Dendritic cell treated with granulocyte-macrophage colony-stimulating factor and Interleukin-4, amounts not matched to agents 40 ng/mL and 50 ng/mL, for 4 days (primary cell): ENCODE results near the gene SERAC1.
"Not testable (repeated sequence)": the region's sequence is repeated elsewhere in the genome, so short reads cannot be mapped to it uniquely, and the experiment has no call there.

Experiments
- H3K27ac Mint-ChIP-seq: one replicate; pipeline ENCODE4 v1.8.0; 2022; ENCODE audit warnings: mild to moderate bottlenecking, mixed read lengths
- H3K27me3 Mint-ChIP-seq: one replicate; pipeline ENCODE4 v1.8.0; 2022; ENCODE audit warnings: mild to moderate bottlenecking, mixed read lengths
- H3K36me3 Mint-ChIP-seq: one replicate; pipeline ENCODE4 v1.8.0; 2022; ENCODE audit warnings: low read depth, mixed read lengths
- H3K4me1 Mint-ChIP-seq: one replicate; pipeline ENCODE4 v1.8.0; 2022; ENCODE audit warnings: low read depth, mixed read lengths
- H3K4me3 Mint-ChIP-seq: one replicate; pipeline ENCODE4 v1.8.0; 2022; ENCODE audit warnings: mild to moderate bottlenecking, moderate library complexity, mixed read lengths
- H3K9me3 Mint-ChIP-seq: one replicate; pipeline ENCODE4 v1.8.0; 2022; ENCODE audit warnings: mixed read lengths
- intact Hi-C: fragments of 100-400 bp; cut with micrococcal nuclease; formaldehyde crosslinking; loops from one replicate; pipeline ENCODE4 v1.15.0; 2022

Gene SERAC1

DNA sequence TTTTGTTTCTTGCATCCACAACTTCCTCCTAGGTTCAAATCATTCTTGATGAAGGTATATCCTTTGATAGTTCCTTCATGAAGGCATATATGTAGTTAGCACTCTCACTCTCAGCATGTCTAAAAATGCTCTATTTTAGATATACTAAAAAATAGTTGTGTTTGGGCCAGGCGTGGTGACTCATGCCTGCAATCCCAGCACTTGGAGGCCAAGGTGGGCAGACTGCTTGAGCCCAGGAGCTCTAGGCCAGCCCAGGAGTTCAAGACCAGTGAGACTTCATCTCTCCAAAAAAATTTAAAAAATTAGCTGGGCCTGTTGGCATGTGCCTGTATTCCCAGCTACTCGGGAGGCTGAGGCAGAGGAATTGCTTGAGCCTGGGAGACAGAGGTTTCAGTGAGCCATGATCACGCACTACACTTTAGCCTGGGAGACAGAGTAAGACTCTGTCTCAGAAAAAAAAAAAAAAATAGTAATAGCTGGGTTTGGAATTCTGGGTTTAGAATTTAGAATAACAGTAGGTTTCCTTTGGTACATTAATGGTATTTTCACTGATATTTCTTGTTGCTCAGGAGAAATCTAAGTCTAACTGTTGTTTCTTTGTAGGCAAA is 7.0 kb downstream of the SERAC1 start:
- intact Hi-C loops: no loop called here
- Mint-ChIP-seq H3K9me3 (no peaks in the 10 kb centered on the region), H3K36me3 (peaks cover 12% of the 10 kb centered on the region), H3K4me3 (no peak overlapping the region), H3K27ac (no peak overlapping the region), H3K27me3 (no peaks in the 10 kb centered on the region), H3K4me1 (peaks cover 51% of the 10 kb centered on the region)

DNA sequence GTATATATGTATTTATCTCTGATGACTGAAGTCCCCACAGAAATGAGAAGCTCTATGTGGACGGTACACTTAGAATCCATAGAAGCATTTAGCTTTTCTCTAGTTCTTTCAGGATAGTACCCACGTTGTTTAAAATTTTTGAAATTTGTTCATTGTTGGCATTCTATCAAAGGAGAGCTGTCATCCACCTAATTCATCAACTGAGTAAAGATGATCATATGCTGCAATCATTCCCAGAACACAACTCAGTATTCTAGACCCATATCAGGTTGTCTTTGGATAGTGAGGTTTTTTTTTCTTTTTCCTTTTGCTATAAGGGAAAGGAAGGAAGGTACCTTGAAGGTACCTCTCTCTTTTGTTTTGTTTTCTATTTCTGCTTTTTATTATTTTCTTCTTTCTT is 9.3 kb downstream of the SERAC1 start:
- Mint-ChIP-seq H3K4me1 (peaks cover 37% of the 10 kb centered on the region), H3K27me3 (no peaks in the 10 kb centered on the region), H3K27ac (peak overlapping the region; percentile 67), H3K9me3 (no peaks in the 10 kb centered on the region), H3K4me3 (no peak overlapping the region), H3K36me3 (peaks cover 26% of the 10 kb centered on the region)
- intact Hi-C loops: no loop called here

DNA sequence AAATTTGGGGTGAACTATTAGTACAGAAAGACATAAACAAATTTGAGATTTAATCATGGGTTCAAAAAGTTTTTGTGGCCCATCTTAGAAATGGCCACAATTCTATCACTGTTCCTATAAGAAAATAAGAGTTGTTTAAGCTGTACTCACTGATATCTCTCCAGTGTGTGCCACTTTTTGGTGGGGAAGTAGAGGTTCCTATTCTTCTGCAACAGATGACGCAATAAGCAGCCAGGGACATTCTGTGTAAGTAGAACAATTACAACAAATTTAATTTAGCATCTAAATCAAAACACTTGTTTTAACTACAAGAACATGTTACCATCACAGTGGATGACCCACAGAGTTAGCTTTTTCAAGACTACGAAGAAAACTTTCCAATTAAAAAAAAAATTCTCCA is 9.9 kb downstream of the SERAC1 start:
- intact Hi-C loops: no loop called here
- Mint-ChIP-seq H3K9me3 (no peaks in the 10 kb centered on the region), H3K27me3 (no peaks in the 10 kb centered on the region), H3K4me1 (peaks cover 37% of the 10 kb centered on the region), H3K36me3 (peaks cover 26% of the 10 kb centered on the region), H3K4me3 (no peak overlapping the region), H3K27ac (peak overlapping the region; percentile 67)

- intact Hi-C loops: no loop called here
- Mint-ChIP-seq H3K9me3 (no peaks in the 10 kb centered on the region), H3K27me3 (no peaks in the 10 kb centered on the region), H3K4me1 (peaks cover 31% of the 10 kb centered on the region), H3K36me3 (peaks cover 31% of the 10 kb centered on the region), H3K4me3 (no peak overlapping the region), H3K27ac (peak overlapping the region; percentile 67)
Measured at GRCh38 chr6:158157064-158157764, 10.8 kb downstream of the SERAC1 start.

DNA sequence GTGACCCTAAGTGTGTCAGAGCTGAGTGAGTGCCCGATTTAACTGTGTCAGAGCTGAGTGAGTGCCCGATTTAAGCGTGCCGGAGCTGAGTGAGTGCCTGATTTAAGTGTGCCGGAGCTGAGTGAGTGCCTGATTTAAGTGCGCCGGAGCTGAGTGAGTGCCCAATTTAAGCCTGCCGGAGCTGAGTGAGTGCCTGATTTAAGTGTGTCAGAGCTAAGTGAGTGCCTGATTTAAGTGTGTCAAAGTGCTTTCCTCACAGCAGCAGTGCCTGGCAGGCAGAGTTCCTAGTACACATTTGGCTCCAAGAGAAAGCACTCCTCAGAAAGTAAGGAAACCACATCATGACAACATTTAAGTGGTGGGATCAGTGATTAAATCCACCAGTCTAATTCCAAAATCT is 13.2 kb downstream of the SERAC1 start:
- no peaks in the 10 kb centered on the region for H3K27me3 Mint-ChIP-seq
- no peaks in the 10 kb centered on the region for H3K9me3 Mint-ChIP-seq
- no peak overlapping the region for H3K4me3 Mint-ChIP-seq
- intact Hi-C loops: no loop called here
- H3K4me1 Mint-ChIP-seq: peaks cover 18% of the 10 kb centered on the region
- H3K36me3 Mint-ChIP-seq: peaks cover 33% of the 10 kb centered on the region
- no peak overlapping the region for H3K27ac Mint-ChIP-seq

DNA sequence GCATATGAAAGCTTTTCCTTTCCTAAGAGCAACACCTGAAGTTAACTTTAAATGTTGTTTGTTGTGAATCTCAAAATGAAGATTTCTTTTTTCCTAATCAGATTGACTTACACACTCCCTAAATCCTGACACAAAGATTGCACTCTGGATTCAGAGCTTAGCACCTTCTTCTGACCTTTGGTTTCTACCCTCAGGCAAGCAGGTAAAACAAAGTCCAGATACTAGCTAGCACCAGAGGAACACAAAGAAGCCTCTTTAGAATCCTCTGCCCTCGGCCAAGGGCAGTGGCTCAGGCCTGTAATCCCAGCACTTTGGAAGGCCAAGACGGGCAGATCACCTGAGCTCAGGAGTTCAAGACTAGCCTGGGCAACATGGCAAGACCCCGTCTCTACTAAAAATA is 14.5 kb downstream of the SERAC1 start:
- H3K27me3 Mint-ChIP-seq: no peaks in the 10 kb centered on the region
- H3K36me3 Mint-ChIP-seq: peaks cover 39% of the 10 kb centered on the region
- peaks cover 12% of the 10 kb centered on the region for H3K4me1 Mint-ChIP-seq
- no peak overlapping the region for H3K4me3 Mint-ChIP-seq
- H3K27ac Mint-ChIP-seq: no peak overlapping the region
- no peaks in the 10 kb centered on the region for H3K9me3 Mint-ChIP-seq
- intact Hi-C loops: no loop called here

- H3K9me3 Mint-ChIP-seq: no peaks in the 10 kb centered on the region
- peaks cover 41% of the 10 kb centered on the region for H3K36me3 Mint-ChIP-seq
- intact Hi-C loops: no loop called here
- peaks cover 6% of the 10 kb centered on the region for H3K4me1 Mint-ChIP-seq
- H3K27ac Mint-ChIP-seq: no peak overlapping the region
- H3K4me3 Mint-ChIP-seq: no peak overlapping the region
- no peaks in the 10 kb centered on the region for H3K27me3 Mint-ChIP-seq
Measured at GRCh38 chr6:158152659-158153058, 15.4 kb downstream of the SERAC1 start.

DNA sequence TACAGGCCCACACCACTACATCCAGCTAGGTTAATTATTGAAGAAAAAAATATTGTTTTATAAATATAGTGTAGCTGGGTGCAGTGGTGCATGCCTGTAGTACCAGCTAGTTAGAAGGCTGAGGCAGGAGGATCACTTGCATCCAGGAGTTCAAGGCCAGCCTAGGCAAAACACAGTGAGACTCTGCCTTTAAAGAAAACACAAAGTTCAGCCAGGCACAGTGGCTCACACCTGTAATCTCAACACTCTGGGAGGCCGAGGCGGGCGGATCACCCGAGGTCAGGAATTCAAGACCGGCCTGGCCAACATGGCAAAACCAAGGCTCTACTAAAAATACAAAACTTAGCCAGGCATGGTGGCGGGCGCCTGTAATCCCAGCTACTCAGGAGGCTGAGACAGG is 16.0 kb downstream of the SERAC1 start:
- H3K4me3 Mint-ChIP-seq, H3K27ac Mint-ChIP-seq, H3K27me3 Mint-ChIP-seq, H3K9me3 Mint-ChIP-seq, H3K4me1 Mint-ChIP-seq, intact Hi-C loops: not testable (repeated sequence)
- peaks cover 41% of the 10 kb centered on the region for H3K36me3 Mint-ChIP-seq

GRCh38 chr6:158150701-158151100 is 17.4 kb downstream of the SERAC1 start:
- H3K4me3 Mint-ChIP-seq: no peak overlapping the region
- intact Hi-C loops: no loop called here
- no peaks in the 10 kb centered on the region for H3K4me1 Mint-ChIP-seq
- no peaks in the 10 kb centered on the region for H3K9me3 Mint-ChIP-seq
- no peaks in the 10 kb centered on the region for H3K27me3 Mint-ChIP-seq
- H3K36me3 Mint-ChIP-seq: peaks cover 48% of the 10 kb centered on the region
- no peak overlapping the region for H3K27ac Mint-ChIP-seq

- intact Hi-C loops: no loop called here
- H3K4me3 Mint-ChIP-seq: no peak overlapping the region
- no peak overlapping the region for H3K27ac Mint-ChIP-seq
- peaks cover 38% of the 10 kb centered on the region for H3K36me3 Mint-ChIP-seq
- H3K9me3 Mint-ChIP-seq: no peaks in the 10 kb centered on the region
- no peaks in the 10 kb centered on the region for H3K27me3 Mint-ChIP-seq
- H3K4me1 Mint-ChIP-seq: no peaks in the 10 kb centered on the region
Measured at GRCh38 chr6:158149641-158150040, 18.4 kb downstream of the SERAC1 start.

- no peak overlapping the region for H3K4me3 Mint-ChIP-seq
- no peaks in the 10 kb centered on the region for H3K4me1 Mint-ChIP-seq
- no peaks in the 10 kb centered on the region for H3K27me3 Mint-ChIP-seq
- intact Hi-C loops: no loop called here
- H3K9me3 Mint-ChIP-seq: no peaks in the 10 kb centered on the region
- peaks cover 73% of the 10 kb centered on the region for H3K36me3 Mint-ChIP-seq
- no peak overlapping the region for H3K27ac Mint-ChIP-seq
Measured at GRCh38 chr6:158143700-158144099, 24.4 kb downstream of the SERAC1 start.

GRCh38 chr6:158142789-158143188 is 25.3 kb downstream of the SERAC1 start:
- no peak overlapping the region for H3K4me3 Mint-ChIP-seq
- intact Hi-C loops: no loop called here
- no peak overlapping the region for H3K27ac Mint-ChIP-seq
- H3K9me3 Mint-ChIP-seq: no peaks in the 10 kb centered on the region
- H3K36me3 Mint-ChIP-seq: peaks cover 77% of the 10 kb centered on the region
- H3K27me3 Mint-ChIP-seq: no peaks in the 10 kb centered on the region
- no peaks in the 10 kb centered on the region for H3K4me1 Mint-ChIP-seq

- intact Hi-C loops: no loop called here
- no peak overlapping the region for H3K27ac Mint-ChIP-seq
- no peaks in the 10 kb centered on the region for H3K4me1 Mint-ChIP-seq
- H3K4me3 Mint-ChIP-seq: no peak overlapping the region
- peaks cover 41% of the 10 kb centered on the region for H3K36me3 Mint-ChIP-seq
- H3K27me3 Mint-ChIP-seq: no peaks in the 10 kb centered on the region
- H3K9me3 Mint-ChIP-seq: no peaks in the 10 kb centered on the region
Measured at GRCh38 chr6:158131926-158132325, 36.1 kb downstream of the SERAC1 start.

- Mint-ChIP-seq H3K27me3 (no peaks in the 10 kb centered on the region), H3K9me3 (no peaks in the 10 kb centered on the region), H3K27ac (no peak overlapping the region), H3K36me3 (peaks cover 62% of the 10 kb centered on the region), H3K4me3 (no peak overlapping the region), H3K4me1 (no peaks in the 10 kb centered on the region)
- intact Hi-C loops: no loop called here
Measured at GRCh38 chr6:158125271-158125670, 42.8 kb downstream of the SERAC1 start.

- no peaks in the 10 kb centered on the region for H3K27me3 Mint-ChIP-seq
- H3K4me3 Mint-ChIP-seq: no peak overlapping the region
- H3K4me1 Mint-ChIP-seq: no peaks in the 10 kb centered on the region
- H3K27ac Mint-ChIP-seq: no peak overlapping the region
- intact Hi-C loops: no loop called here
- no peaks in the 10 kb centered on the region for H3K9me3 Mint-ChIP-seq
- peaks cover 59% of the 10 kb centered on the region for H3K36me3 Mint-ChIP-seq
Measured at GRCh38 chr6:158124288-158124687, 43.8 kb downstream of the SERAC1 start.
